HepG2 (cell line): Measurements from ENCODE around the gene APOA1. TPM values are rescaled to one million over a fixed set of nuclear protein-coding genes. Genes with fewer than 3 reads are reported as not detected.

Experiments used
- ATAC-seq: fragments of 200-7000 bp; cut with Tn5 transposase; 3 replicates; pipeline ENCODE4 v1.9.1; 2020; ENCODE audit warnings: mild to moderate bottlenecking, moderate library complexity
- BruUV-seq: library from RNA; stranded (reverse); fragments of 400-500 nt; replicated peaks from 2 replicates; lab custom pipeline; 2021; lab: Mats Ljungman, UMichigan
- CTCF ChIA-PET: fragments of 300-600 bp; formaldehyde crosslinking; extraction: SDS; loops from one replicate; lab custom pipeline; 2021; ENCODE audit warnings: low total read pairs, inconsistent platforms, low intra/inter-chr PET ratio; lab: Yijun Ruan, JAX
- POLR2A ChIA-PET: fragments of 350-600 bp; sonication (Branson Sonifier 250); formaldehyde crosslinking; loops from one replicate; lab custom pipeline; 2020; ENCODE audit warnings: antibody characterized with exemption, inconsistent platforms; lab: Yijun Ruan, JAX
- DNase-seq: peaks from one replicate; pipeline ENCODE4 v3.0.0-alpha.2; 2015; ENCODE audit warnings: low spot score
- FAIRE-seq: peaks from 3 replicates; lab custom pipeline; 2011; peaks lifted over from hg19 to GRCh38; lab: Jason Lieb, UNC
- H2AFZ ChIP-seq: one replicate; pipeline ENCODE4 v1.6.1; 2011; ENCODE audit warnings: low read length, inconsistent platforms
- H3K27ac ChIP-seq: fragments of 300-600 bp; 3 replicates; pipeline ENCODE4 v1.8.0; 2011; ENCODE audit warnings: mixed run types, mild to moderate bottlenecking, mixed read lengths, low read length, inconsistent platforms; ENCODE audit not compliant: insufficient read depth; ENCODE audit errors: extremely low read length
- H3K27me3 ChIP-seq, 2 experiments: fragments of 200-600 bp in 1 of 2; 2 replicates in 1 of 2; 3 replicates in 1 of 2; pipeline versions ENCODE4 v1.6.0 to v1.8.0; 2011; ENCODE audit warnings: low read length in 2 of 2, mild to moderate bottlenecking in 2 of 2, moderate library complexity in 2 of 2, inconsistent platforms in 1 of 2; ENCODE audit not compliant: insufficient read depth in 2 of 2, control insufficient read depth in 1 of 2
- H3K36me3 ChIP-seq, 2 experiments: fragments of 200-600 bp in 1 of 2; replicated peaks in 1 of 2; 2 replicates in 1 of 2; 3 replicates in 1 of 2; pipeline versions ENCODE4 v1.5.1 to v1.8.0; 2011; ENCODE audit warnings: low read length in 2 of 2, inconsistent platforms in 1 of 2; ENCODE audit not compliant: insufficient read depth in 2 of 2, control insufficient read depth in 1 of 2
- H3K4me1 ChIP-seq: 2 replicates; pipeline ENCODE4 v1.5.1; 2012; ENCODE audit warnings: low read length, inconsistent platforms; ENCODE audit not compliant: insufficient read depth
- H3K4me2 ChIP-seq: 2 replicates; pipeline ENCODE4 v1.6.0; 2011; ENCODE audit warnings: low read depth, low read length, inconsistent platforms
- H3K4me3 ChIP-seq, 3 experiments: fragments of 200-600 bp in 1 of 3; sonication (generic), shearing (Covaris generic) in 1 of 3; replicated peaks in 1 of 3; 2 replicates each; pipeline ENCODE4 v1.5.1; 2011 to 2016; ENCODE audit warnings: low read length in 3 of 3, inconsistent platforms in 2 of 3, low read depth in 2 of 3, mild to moderate bottlenecking in 2 of 3, control low read depth in 1 of 3, mixed read lengths in 1 of 3; ENCODE audit not compliant: insufficient read depth in 1 of 3
- H3K79me2 ChIP-seq: one replicate; pipeline ENCODE4 v1.6.1; 2011; ENCODE audit warnings: low read length, inconsistent platforms; ENCODE audit not compliant: insufficient read depth
- H3K9ac ChIP-seq: 2 replicates; pipeline ENCODE4 v1.6.0; 2011; ENCODE audit warnings: mild to moderate bottlenecking, low read depth, low read length, inconsistent platforms; ENCODE audit not compliant: insufficient read depth
- H3K9me3 ChIP-seq: 2 replicates; pipeline ENCODE4 v1.5.1; 2012; ENCODE audit warnings: mild to moderate bottlenecking, low read length
- H4K20me1 ChIP-seq: 2 replicates; pipeline ENCODE4 v1.6.0; 2011; ENCODE audit warnings: inconsistent platforms, mild to moderate bottlenecking, low read length, moderate library complexity; ENCODE audit not compliant: insufficient read depth
- ETV5 ChIP-seq: IDR thresholded peaks from 2 replicates; pipeline ENCODE4 v1.6.1; 2018; ENCODE audit warnings: missing biosample characterization, missing genetic modification reagents, inconsistent platforms, borderline replicate concordance
- HDAC1 ChIP-seq: sonication (generic); formaldehyde crosslinking; IDR thresholded peaks from 2 replicates; pipeline ENCODE4 v1.5.1; 2020; ENCODE audit warnings: mild to moderate bottlenecking, missing genetic modification reagents
- HNRNPH1 ChIP-seq: fragments of 200-400 bp; formaldehyde crosslinking; optimal IDR thresholded peaks from 2 replicates; pipeline ENCODE3; 2017; ENCODE audit warnings: mild to moderate bottlenecking, low read depth, low read length
- HOXA3 ChIP-seq: sonication (generic); formaldehyde crosslinking; IDR thresholded peaks from 2 replicates; pipeline ENCODE4 v1.5.0; 2020; ENCODE audit warnings: missing genetic modification reagents
- ISL2 ChIP-seq: sonication (generic); formaldehyde crosslinking; IDR thresholded peaks from 2 replicates; pipeline ENCODE4 v1.5.0; 2020; ENCODE audit warnings: missing genetic modification reagents
- POLR2A ChIP-seq, 2 experiments: IDR thresholded peaks; 2 replicates each; pipeline ENCODE4 v1.6.1; 2011; ENCODE audit warnings: low read depth in 2 of 2, low read length in 2 of 2, mild to moderate bottlenecking in 1 of 2, moderate library complexity in 1 of 2; ENCODE audit not compliant: insufficient read depth in 1 of 2
- POLR2AphosphoS5 ChIP-seq: IDR thresholded peaks from 2 replicates; pipeline ENCODE4 v1.6.1; 2012; ENCODE audit warnings: low read depth, low read length
- SOX13 ChIP-seq, 3 experiments: fragments of 450-650 bp in 1 of 3; sonication (generic) in 1 of 3; formaldehyde crosslinking in 1 of 3; IDR thresholded peaks in 2 of 3; conservative IDR thresholded peaks in 1 of 3; 2 replicates each; pipeline versions ENCODE4 v1.5.0 to v1.6.1; 2016 to 2020; ENCODE audit warnings: antibody characterized with exemption in 1 of 3, mild to moderate bottlenecking in 1 of 3, missing compliant biosample characterization in 1 of 3, missing genetic modification reagents in 1 of 3, moderate library complexity in 1 of 3
- SP2 ChIP-seq: sonication (generic); formaldehyde crosslinking; IDR thresholded peaks from 2 replicates; pipeline ENCODE4 v1.5.1; 2020; ENCODE audit warnings: mild to moderate bottlenecking, missing genetic modification reagents
- ZNF224 ChIP-seq: sonication (generic); formaldehyde crosslinking; IDR thresholded peaks from 2 replicates; pipeline ENCODE4 v1.5.0; 2020; ENCODE audit warnings: mild to moderate bottlenecking, missing genetic modification reagents
- ZNF558 ChIP-seq: sonication (generic); formaldehyde crosslinking; IDR thresholded peaks from 2 replicates; pipeline ENCODE4 v1.9.0; 2022; ENCODE audit warnings: mild to moderate bottlenecking, missing genetic modification reagents, borderline replicate concordance
- ZNF737 ChIP-seq: sonication (generic); formaldehyde crosslinking; IDR thresholded peaks from 2 replicates; pipeline ENCODE4 v1.5.0; 2020; ENCODE audit warnings: missing genetic modification reagents, mild to moderate bottlenecking, borderline replicate concordance
- ZNF749 ChIP-seq: sonication (generic); formaldehyde crosslinking; IDR thresholded peaks from 2 replicates; pipeline ENCODE4 v1.8.0; 2022; ENCODE audit warnings: mild to moderate bottlenecking, missing genetic modification reagents, moderate library complexity, borderline replicate concordance
- WGBS: methylation state at CpG from one replicate; pipeline ENCODE4 v1.1.6; 2017; ENCODE audit warnings: low lambda C conversion rate; 5-methylcytosine and 5-hydroxymethylcytosine counted together
- in situ Hi-C: cut with HindIII; loops from 2 replicates; pipeline ENCODE4 v1.10.0; 2017; ENCODE audit warnings: low pct_unique_long_range_greater_than_20kb; ENCODE audit not compliant: extremely low pct_ligation_motif_present
- intact Hi-C: fragments of 100-400 bp; cut with micrococcal nuclease; formaldehyde crosslinking; loops from one replicate; pipeline ENCODE4 v1.10.0; 2022; ENCODE audit not compliant: unreplicated experiment
- polyA plus RNA-seq, 8 experiments: library from polyadenylated mRNA; depleted of rRNA in 3 of 8; stranded (reverse) in 7 of 8; unstranded in 1 of 8; fragments of >200 nt; fragmentation: Illumina TruSeq in 4 of 8; extraction: Trizol in 4 of 8; gene quantifications; 2 replicates each; pipeline versions ENCODE4 v1.2.1 to v1.2.3, GENCODE V29; 2011 to 2016; ENCODE audit warnings: low read depth in 4 of 8, missing spikeins in 1 of 8, mixed read lengths in 1 of 8; ENCODE audit not compliant: insufficient read depth in 1 of 8
- total RNA-seq, 5 experiments: library from RNA; depleted of rRNA; stranded (reverse); fragments of >200 nt; fragmentation: Illumina TruSeq; extraction: Trizol; gene quantifications; 2 replicates each; pipeline ENCODE4 v1.2.3, GENCODE V29; 2016; ENCODE audit warnings: low read depth in 1 of 5
- TF ChIP-seq, protein P1 (sequence below): sonication (generic); formaldehyde crosslinking; IDR thresholded peaks from 2 replicates; pipeline ENCODE4 v1.4.0; 2020; ENCODE audit warnings: missing genetic modification reagents

The APOA1 gene
- total and polyA plus RNA-seq, 2 of the 13 experiments (the other 11 are each of a cell fraction or from before 2014, with no cell fraction given), result 1,973 to 5,485 TPM

DNA sequence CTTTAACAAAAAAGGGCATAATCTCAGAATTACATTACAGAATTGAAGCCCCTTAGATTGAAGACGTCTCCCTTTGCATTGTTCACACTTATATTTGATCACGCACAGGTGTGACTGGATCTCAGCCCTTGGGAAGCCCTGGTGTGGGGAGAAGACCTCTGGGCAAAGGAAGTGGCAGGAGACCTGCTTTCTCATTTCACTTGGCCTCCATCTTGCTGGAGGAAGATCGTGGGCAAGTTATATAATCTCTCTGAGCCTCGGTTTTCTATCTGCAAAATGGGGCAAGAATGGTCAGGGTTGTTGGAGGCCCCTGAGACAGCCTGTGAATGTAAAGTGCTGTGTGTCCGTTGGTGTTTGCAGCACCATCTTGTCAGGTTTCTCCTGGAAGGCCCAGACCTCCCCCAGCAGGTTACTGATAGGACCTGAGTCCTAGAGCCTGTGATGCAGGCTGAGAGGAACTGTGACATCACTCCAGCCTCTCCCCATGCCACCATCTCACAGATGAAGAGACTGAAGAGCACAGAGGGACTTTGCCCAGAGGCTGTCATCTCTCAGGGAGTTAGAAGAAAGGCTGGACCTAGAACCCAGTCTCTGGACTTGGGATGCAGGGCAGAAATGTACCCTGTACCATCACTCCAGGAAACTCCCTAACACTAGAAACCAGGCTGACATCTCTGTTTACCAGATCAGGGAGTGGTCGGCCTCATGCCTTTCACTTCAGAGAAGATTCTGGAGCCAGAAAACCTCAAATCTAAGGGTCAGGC, 1.1 kb upstream of the APOA1 start (continued):
- no peak for TF ChIP-seq POLR2AphosphoS5

DNA sequence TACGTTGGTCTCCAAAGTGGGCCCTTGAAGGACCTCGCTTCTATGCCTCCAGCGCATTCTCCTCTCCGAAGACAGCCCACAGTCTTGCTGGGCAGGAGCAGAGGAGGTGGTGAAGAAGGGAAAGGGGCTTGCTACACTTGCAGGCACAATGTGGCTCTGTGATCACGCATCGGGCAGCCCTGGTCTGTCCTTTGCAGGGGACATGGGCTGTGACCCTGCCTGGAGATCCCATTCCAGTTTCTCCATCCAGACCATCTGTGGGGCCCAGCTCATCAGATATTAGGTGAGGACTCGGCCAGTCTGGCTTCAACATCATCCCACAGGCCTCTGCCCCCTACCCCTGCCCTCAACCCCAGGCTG, 810 bp downstream of the APOA1 start:
- FAIRE-seq, result no peak
- DNase-seq, result no peak
- in situ Hi-C loops (loop anchor here (5.0 kb wide), 1 partner anchor 44 kb away; the partner anchor contains the start of gene APOA5), intact Hi-C loops (no loop called here)
- no peak for ATAC-seq
- Histone ChIP-seq H3K4me3 (peak overlapping the region; percentile 75 to 95 (median 92)), H3K4me1 (peaks cover 87% of the 10 kb centered on the region), H3K4me2 (peak overlapping the region; percentile 92), H3K27ac (peak overlapping the region; percentile 99), H3K27me3 (no peaks in the 10 kb centered on the region), H3K36me3 (no peaks in the 10 kb centered on the region; a peak in 2 of 5 replicates), H3K9me3 (no peaks in the 10 kb centered on the region), H2AFZ (no peak overlapping the region), H3K9ac (peak overlapping the region; percentile 96), H4K20me1 (peaks cover 9% of the 10 kb centered on the region; the same call in 1 of the 2 replicates), H3K79me2 (peaks cover 38% of the 10 kb centered on the region)
- ChIA-PET CTCF (interaction anchor here (2.2 kb wide), 1 partner anchor 45 kb away, joined by 23 read pairs; the partner anchor contains the start of gene APOA5), POLR2A (interaction anchor here (1.0 to 18.4 kb wide), 21 partner anchors 9 to 343 kb away, joined by 3 to 1365 read pairs (median 14); partner anchors contain the start of genes APOA4, APOA5, APOC3 and BUD13)
- no TSS peak for BruUV-seq
- 0% methylated on average over 5 of the region's 7 CpGs for WGBS
- TF ChIP-seq SOX13 (IDR thresholded peaks at IDR 0.05) (no peak), SOX13 (CRISPR knock-in tag; conservative IDR thresholded peaks at IDR 0.05 in 1 of 2, IDR thresholded peaks at IDR 0.05 in 1 of 2) (peak in 1 of 2 experiments; percentile 42; a peak in 1 of 4 replicates), ZNF224 (no peak), ISL2 (peak; percentile 10; the same call in 1 of the 2 replicates), ZNF737 (CRISPR knock-in tag) (peak; percentile 3; the same call in 1 of the 2 replicates), HNRNPH1 (peak; percentile 69), ZNF558 (0 out of 2 replicates have a peak, but pooled peaks have one; percentile 10), SP2 (CRISPR knock-in tag) (0 out of 2 replicates have a peak, but pooled peaks have one; percentile 16), HDAC1 (CRISPR knock-in tag) (peak; percentile 12; the same call in 1 of the 2 replicates), ETV5 (CRISPR knock-in tag) (no peak), HOXA3 (CRISPR knock-in tag) (peak; percentile 8; the same call in 1 of the 2 replicates), ZNF749 (CRISPR knock-in tag) (0 out of 2 replicates have a peak, but pooled peaks have one; percentile 5), POLR2A (IDR thresholded peaks at IDR 0.05; ENCODE audit: insufficient read depth in 1 of 2, low read depth in 2 of 2, low read length in 2 of 2) (peak in 1 of 2 experiments; percentile 28; a peak in 1 of 4 replicates)
- TF ChIP-seq, protein P1, sequence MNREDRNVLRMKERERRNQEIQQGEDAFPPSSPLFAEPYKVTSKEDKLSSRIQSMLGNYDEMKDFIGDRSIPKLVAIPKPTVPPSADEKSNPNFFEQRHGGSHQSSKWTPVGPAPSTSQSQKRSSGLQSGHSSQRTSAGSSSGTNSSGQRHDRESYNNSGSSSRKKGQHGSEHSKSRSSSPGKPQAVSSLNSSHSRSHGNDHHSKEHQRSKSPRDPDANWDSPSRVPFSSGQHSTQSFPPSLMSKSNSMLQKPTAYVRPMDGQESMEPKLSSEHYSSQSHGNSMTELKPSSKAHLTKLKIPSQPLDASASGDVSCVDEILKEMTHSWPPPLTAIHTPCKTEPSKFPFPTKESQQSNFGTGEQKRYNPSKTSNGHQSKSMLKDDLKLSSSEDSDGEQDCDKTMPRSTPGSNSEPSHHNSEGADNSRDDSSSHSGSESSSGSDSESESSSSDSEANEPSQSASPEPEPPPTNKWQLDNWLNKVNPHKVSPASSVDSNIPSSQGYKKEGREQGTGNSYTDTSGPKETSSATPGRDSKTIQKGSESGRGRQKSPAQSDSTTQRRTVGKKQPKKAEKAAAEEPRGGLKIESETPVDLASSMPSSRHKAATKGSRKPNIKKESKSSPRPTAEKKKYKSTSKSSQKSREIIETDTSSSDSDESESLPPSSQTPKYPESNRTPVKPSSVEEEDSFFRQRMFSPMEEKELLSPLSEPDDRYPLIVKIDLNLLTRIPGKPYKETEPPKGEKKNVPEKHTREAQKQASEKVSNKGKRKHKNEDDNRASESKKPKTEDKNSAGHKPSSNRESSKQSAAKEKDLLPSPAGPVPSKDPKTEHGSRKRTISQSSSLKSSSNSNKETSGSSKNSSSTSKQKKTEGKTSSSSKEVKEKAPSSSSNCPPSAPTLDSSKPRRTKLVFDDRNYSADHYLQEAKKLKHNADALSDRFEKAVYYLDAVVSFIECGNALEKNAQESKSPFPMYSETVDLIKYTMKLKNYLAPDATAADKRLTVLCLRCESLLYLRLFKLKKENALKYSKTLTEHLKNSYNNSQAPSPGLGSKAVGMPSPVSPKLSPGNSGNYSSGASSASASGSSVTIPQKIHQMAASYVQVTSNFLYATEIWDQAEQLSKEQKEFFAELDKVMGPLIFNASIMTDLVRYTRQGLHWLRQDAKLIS (CRISPR knock-in tag), result 0 out of 2 replicates have a peak, but pooled peaks have one; percentile 13
